HEK293T (cell line): ENCODE measurements around the gene DAP.

Experiments used
- CTCF ChIA-PET: fragments of 350-600 bp; formaldehyde crosslinking; extraction: SDS; loops from one replicate; lab custom pipeline; 2021; ENCODE audit warnings: antibody characterized with exemption, inconsistent platforms; lab: Yijun Ruan, JAX
- POLR2A ChIA-PET: fragments of 350-600 bp; formaldehyde crosslinking; extraction: SDS; loops from one replicate; lab custom pipeline; 2020; ENCODE audit warnings: antibody characterized with exemption, inconsistent platforms; lab: Yijun Ruan, JAX
- DNase-seq: peaks from one replicate; pipeline ENCODE4 v3.0.0; 2012; ENCODE audit warnings: mixed read lengths; ENCODE audit errors: extremely low spot score
- ARNT ChIP-seq: fragments of 450-650 bp; IDR thresholded peaks from 2 replicates; pipeline ENCODE4 v1.6.1; 2017; ENCODE audit warnings: mild to moderate bottlenecking
- BHLHE40 ChIP-seq: fragments of 450-650 bp; IDR thresholded peaks from 2 replicates; pipeline ENCODE4 v1.6.1; 2016; ENCODE audit warnings: mild to moderate bottlenecking, moderate library complexity, borderline replicate concordance
- CTBP1 ChIP-seq: fragments of 450-650 bp; IDR thresholded peaks from 2 replicates; pipeline ENCODE4 v1.6.1; 2016; ENCODE audit warnings: borderline replicate concordance
- ELF4 ChIP-seq: fragments of 450-650 bp; IDR thresholded peaks from 2 replicates; pipeline ENCODE4 v1.6.1; 2017; ENCODE audit warnings: antibody characterized with exemption
- FOXA1 ChIP-seq: fragments of 450-650 bp; IDR thresholded peaks from 2 replicates; pipeline ENCODE4 v1.6.1; 2016; ENCODE audit warnings: mild to moderate bottlenecking
- FOXK2 ChIP-seq: fragments of 450-650 bp; IDR thresholded peaks from 2 replicates; pipeline ENCODE4 v1.6.1; 2016; ENCODE audit warnings: mild to moderate bottlenecking
- FOXM1 ChIP-seq: fragments of 450-650 bp; IDR thresholded peaks from 2 replicates; pipeline ENCODE4 v1.6.1; 2017; ENCODE audit warnings: mild to moderate bottlenecking, borderline replicate concordance
- HDGF ChIP-seq: fragments of 450-650 bp; IDR thresholded peaks from 2 replicates; pipeline ENCODE4 v1.6.1; 2017; ENCODE audit warnings: antibody characterized with exemption, borderline replicate concordance
- L3MBTL2 ChIP-seq: fragments of 450-650 bp; conservative IDR thresholded peaks from 2 replicates; pipeline ENCODE4 v1.6.1; 2016; ENCODE audit warnings: mild to moderate bottlenecking
- LEF1 ChIP-seq: fragments of 450-650 bp; IDR thresholded peaks from 2 replicates; pipeline ENCODE4 v1.6.1; 2017; ENCODE audit warnings: mild to moderate bottlenecking, borderline replicate concordance
- NFRKB ChIP-seq: fragments of 450-650 bp; IDR thresholded peaks from 2 replicates; pipeline ENCODE4 v1.6.1; 2016; ENCODE audit warnings: mild to moderate bottlenecking, moderate library complexity
- SP1 ChIP-seq: fragments of 450-650 bp; IDR thresholded peaks from 2 replicates; pipeline ENCODE4 v1.6.1; 2017
- SUZ12 ChIP-seq: fragments of 450-650 bp; IDR thresholded peaks from 2 replicates; pipeline ENCODE4 v1.6.1; 2016; ENCODE audit warnings: mild to moderate bottlenecking
- TARDBP ChIP-seq: fragments of 450-650 bp; IDR thresholded peaks from 2 replicates; pipeline ENCODE4 v1.6.1; 2016
- ZNF384 ChIP-seq: fragments of 450-650 bp; IDR thresholded peaks from 2 replicates; pipeline ENCODE4 v1.6.1; 2016
- TF ChIP-seq, protein P1 (sequence below): fragments of 450-650 bp; IDR thresholded peaks from 2 replicates; pipeline ENCODE4 v1.6.1; 2016

The DAP gene

GRCh38 chr5:10712574-10713366 lies 48.3 kb downstream of the DAP start:
- ChIA-PET POLR2A (no interaction called here), CTCF (no interaction called here)
- TF ChIP-seq, protein P1, sequence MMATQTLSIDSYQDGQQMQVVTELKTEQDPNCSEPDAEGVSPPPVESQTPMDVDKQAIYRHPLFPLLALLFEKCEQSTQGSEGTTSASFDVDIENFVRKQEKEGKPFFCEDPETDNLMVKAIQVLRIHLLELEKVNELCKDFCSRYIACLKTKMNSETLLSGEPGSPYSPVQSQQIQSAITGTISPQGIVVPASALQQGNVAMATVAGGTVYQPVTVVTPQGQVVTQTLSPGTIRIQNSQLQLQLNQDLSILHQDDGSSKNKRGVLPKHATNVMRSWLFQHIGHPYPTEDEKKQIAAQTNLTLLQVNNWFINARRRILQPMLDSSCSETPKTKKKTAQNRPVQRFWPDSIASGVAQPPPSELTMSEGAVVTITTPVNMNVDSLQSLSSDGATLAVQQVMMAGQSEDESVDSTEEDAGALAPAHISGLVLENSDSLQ, result no peak
- no peak for DNase-seq

- TF ChIP-seq FOXK2 (no peak), BHLHE40 (no peak), L3MBTL2 (no peak), TARDBP (no peak)
- ChIA-PET CTCF (no interaction called here), POLR2A (no interaction called here)
- no peak for DNase-seq
Observed at GRCh38 chr5:10711562-10711961, 49.5 kb downstream of the DAP start.

DNA sequence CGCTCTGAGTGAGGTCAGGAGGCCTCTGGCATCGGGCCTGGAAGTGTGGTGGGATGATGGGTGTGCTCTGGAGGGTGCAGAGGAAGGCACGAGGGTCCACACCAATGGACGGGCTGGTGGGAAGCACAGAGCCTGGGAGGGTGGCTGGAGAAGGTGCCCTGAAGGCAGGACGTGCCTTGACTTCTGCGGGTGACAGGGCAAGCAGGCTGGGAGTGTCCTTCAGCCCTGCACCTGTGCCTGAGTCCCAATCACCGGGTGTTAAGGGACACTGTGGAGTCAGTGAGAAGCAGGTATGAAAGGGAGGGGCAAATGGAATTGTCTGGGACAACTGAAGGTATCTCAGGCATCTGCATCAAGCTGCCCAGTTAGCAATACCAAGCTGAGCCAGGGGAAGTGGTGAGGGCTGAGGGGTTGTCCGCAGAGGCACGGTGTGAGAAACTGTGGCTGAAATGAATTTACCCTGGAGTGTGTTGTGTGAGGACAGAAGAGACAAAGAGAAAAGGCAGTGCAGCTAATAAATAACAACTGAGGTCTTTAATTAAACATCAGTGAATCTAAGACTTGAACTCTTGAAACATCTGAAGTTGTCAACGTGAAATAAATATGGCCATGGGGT lies 50.4 kb downstream of the DAP start:
- DNase-seq, result no peak
- CTCF ChIA-PET, result no interaction called here
- no peak for TF ChIP-seq ELF4
- no peak for TF ChIP-seq FOXM1
- POLR2A ChIA-PET, result no interaction called here

GRCh38 chr5:10709933-10710332 lies 51.1 kb downstream of the DAP start:
- CTCF ChIA-PET, result no interaction called here
- TF ChIP-seq L3MBTL2 (no peak), FOXA1 (no peak)
- POLR2A ChIA-PET, result no interaction called here
- no peak for DNase-seq

DNA sequence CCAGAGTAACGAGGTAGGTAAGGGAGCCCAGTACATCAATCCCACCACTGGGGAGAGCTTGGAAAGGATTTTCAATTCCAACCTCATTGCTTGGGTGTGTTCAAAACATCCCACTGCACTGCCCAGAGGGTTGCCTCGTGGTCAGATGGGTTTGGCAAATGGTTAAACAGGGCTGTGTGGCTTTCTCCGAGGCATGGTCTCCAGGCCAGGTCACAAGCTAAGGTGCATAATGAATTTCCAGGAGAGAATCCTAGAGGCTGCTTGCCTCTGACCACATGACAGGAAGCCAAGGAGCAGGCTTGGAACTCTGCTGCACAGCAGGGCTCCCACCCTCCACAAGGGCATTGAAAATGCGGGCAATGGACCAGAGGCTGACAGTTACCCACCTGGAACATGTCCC lies 51.6 kb downstream of the DAP start:
- ChIA-PET CTCF (interaction anchor here (0.8 kb wide), 1 partner anchor 147 kb away, joined by 3 read pairs; no protein-coding TSS in a partner anchor), POLR2A (no interaction called here)
- DNase-seq, result no peak
- TF ChIP-seq HDGF, result no peak
- TF ChIP-seq ELF4, result no peak
- no peak for TF ChIP-seq FOXK2
- no peak for TF ChIP-seq ZNF384
- TF ChIP-seq ARNT, result no peak
- no peak for TF ChIP-seq BHLHE40
- no peak for TF ChIP-seq L3MBTL2
- no peak for TF ChIP-seq LEF1
- no peak for TF ChIP-seq SP1
- no peak for TF ChIP-seq CTBP1
- TF ChIP-seq FOXA1, result no peak
- TF ChIP-seq SUZ12, result no peak
- no peak for TF ChIP-seq TARDBP
- TF ChIP-seq NFRKB, result no peak
- TF ChIP-seq, protein P1, result no peak
- TF ChIP-seq FOXM1, result no peak

- TF ChIP-seq NFRKB (no peak), LEF1 (no peak), ARNT (no peak), L3MBTL2 (no peak), ELF4 (no peak), FOXK2 (no peak), ZNF384 (no peak), BHLHE40 (no peak), SUZ12 (no peak), HDGF (no peak)
- TF ChIP-seq, protein P1, result no peak
- DNase-seq, result no peak
- CTCF ChIA-PET, result no interaction called here
- POLR2A ChIA-PET, result no interaction called here
Observed at GRCh38 chr5:10708189-10708944, 52.7 kb downstream of the DAP start.
